Type B pancreatic cell (in vitro differentiated cells): Measurements from ENCODE around the gene ZNF655. TPM values are rescaled to one million over a fixed set of nuclear protein-coding genes. Genes with fewer than 3 reads are reported as not detected.
A peak's percentile ranks its signal among the peaks of the same experiment; 100 is the strongest.

ENCODE experiments used
- DNase-seq: peaks from one replicate; pipeline ENCODE4 v3.0.0; 2021; ENCODE audit warnings: mixed read lengths; ENCODE audit not compliant: unreplicated experiment; ENCODE audit errors: extremely low spot score
- H3K27ac Mint-ChIP-seq: 2 replicates; pipeline ENCODE4 v1.8.0; 2021; ENCODE audit warnings: mild to moderate bottlenecking, mixed read lengths
- H3K27me3 Mint-ChIP-seq: 2 replicates; pipeline ENCODE4 v1.8.0; 2021; ENCODE audit warnings: mixed read lengths
- H3K36me3 Mint-ChIP-seq: 2 replicates; pipeline ENCODE4 v1.8.0; 2021; ENCODE audit warnings: mixed read lengths
- H3K4me1 Mint-ChIP-seq: one replicate; pipeline ENCODE4 v1.8.0; 2021; ENCODE audit warnings: mixed read lengths; ENCODE audit not compliant: unreplicated experiment
- H3K4me3 Mint-ChIP-seq: 2 replicates; pipeline ENCODE4 v1.8.0; 2021; ENCODE audit warnings: mild to moderate bottlenecking, mixed read lengths
- H3K9me3 Mint-ChIP-seq: 2 replicates; pipeline ENCODE4 v1.8.0; 2021; ENCODE audit warnings: mixed read lengths
- total RNA-seq: library from RNA; stranded (reverse); gene quantifications from 2 replicates; pipeline ENCODE4 v1.2.1, GENCODE V29; 2021; ENCODE audit warnings: low replicate concordance
- TF ChIP-seq, protein P1 (sequence below): fragments of 200-600 bp; sonication (generic); conservative IDR thresholded peaks from 2 replicates; pipeline ENCODE4 v1.5.0; 2021; ENCODE audit warnings: antibody characterized with exemption, mild to moderate bottlenecking

Gene ZNF655
- total RNA-seq, 1 donor from 2014 or later = 69.2 TPM

GRCh38 chr7:99601656-99602310, 43.3 kb downstream of the ZNF655 start:
- H3K4me3 Mint-ChIP-seq = no peak overlapping the region
- no peaks in the 10 kb centered on the region for H3K9me3 Mint-ChIP-seq
- H3K4me1 Mint-ChIP-seq = no peaks in the 10 kb centered on the region
- H3K36me3 Mint-ChIP-seq = no peaks in the 10 kb centered on the region
- H3K27me3 Mint-ChIP-seq = peaks cover 15% of the 10 kb centered on the region
- H3K27ac Mint-ChIP-seq = no peak overlapping the region
- TF ChIP-seq, protein P1, sequence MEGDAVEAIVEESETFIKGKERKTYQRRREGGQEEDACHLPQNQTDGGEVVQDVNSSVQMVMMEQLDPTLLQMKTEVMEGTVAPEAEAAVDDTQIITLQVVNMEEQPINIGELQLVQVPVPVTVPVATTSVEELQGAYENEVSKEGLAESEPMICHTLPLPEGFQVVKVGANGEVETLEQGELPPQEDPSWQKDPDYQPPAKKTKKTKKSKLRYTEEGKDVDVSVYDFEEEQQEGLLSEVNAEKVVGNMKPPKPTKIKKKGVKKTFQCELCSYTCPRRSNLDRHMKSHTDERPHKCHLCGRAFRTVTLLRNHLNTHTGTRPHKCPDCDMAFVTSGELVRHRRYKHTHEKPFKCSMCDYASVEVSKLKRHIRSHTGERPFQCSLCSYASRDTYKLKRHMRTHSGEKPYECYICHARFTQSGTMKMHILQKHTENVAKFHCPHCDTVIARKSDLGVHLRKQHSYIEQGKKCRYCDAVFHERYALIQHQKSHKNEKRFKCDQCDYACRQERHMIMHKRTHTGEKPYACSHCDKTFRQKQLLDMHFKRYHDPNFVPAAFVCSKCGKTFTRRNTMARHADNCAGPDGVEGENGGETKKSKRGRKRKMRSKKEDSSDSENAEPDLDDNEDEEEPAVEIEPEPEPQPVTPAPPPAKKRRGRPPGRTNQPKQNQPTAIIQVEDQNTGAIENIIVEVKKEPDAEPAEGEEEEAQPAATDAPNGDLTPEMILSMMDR = no peak
- DNase-seq = peak; percentile 60

GRCh38 chr7:99605527-99605926, 47.1 kb downstream of the ZNF655 start:
- TF ChIP-seq, protein P1 = no peak
- Mint-ChIP-seq H3K27ac (no peak overlapping the region), H3K9me3 (no peaks in the 10 kb centered on the region)

GRCh38 chr7:99606531-99606930, 48.1 kb downstream of the ZNF655 start:
- TF ChIP-seq, protein P1 = no peak
- Mint-ChIP-seq H3K27me3 (peaks cover 12% of the 10 kb centered on the region), H3K4me1 (no peaks in the 10 kb centered on the region), H3K9me3 (no peaks in the 10 kb centered on the region), H3K27ac (no peak overlapping the region), H3K36me3 (no peaks in the 10 kb centered on the region), H3K4me3 (no peak overlapping the region)
- peak; percentile 48 for DNase-seq

More at GRCh38 chr7:99605527-99605926, 47.1 kb downstream of the ZNF655 start:
- no peaks in the 10 kb centered on the region for H3K4me1 Mint-ChIP-seq
- H3K4me3 Mint-ChIP-seq = no peak overlapping the region
- peaks cover 18% of the 10 kb centered on the region for H3K27me3 Mint-ChIP-seq
- DNase-seq = peak; percentile 16
- H3K36me3 Mint-ChIP-seq = no peaks in the 10 kb centered on the region

- Mint-ChIP-seq H3K9me3 (no peaks in the 10 kb centered on the region), H3K27ac (no peak overlapping the region), H3K27me3 (peaks cover 16% of the 10 kb centered on the region), H3K36me3 (no peaks in the 10 kb centered on the region), H3K4me3 (no peak overlapping the region), H3K4me1 (no peaks in the 10 kb centered on the region)
- DNase-seq = peak; percentile 43
- TF ChIP-seq, protein P1 = no peak
These were observed 49.1 kb downstream of the ZNF655 start for GRCh38 chr7:99607548-99607947.

DNA sequence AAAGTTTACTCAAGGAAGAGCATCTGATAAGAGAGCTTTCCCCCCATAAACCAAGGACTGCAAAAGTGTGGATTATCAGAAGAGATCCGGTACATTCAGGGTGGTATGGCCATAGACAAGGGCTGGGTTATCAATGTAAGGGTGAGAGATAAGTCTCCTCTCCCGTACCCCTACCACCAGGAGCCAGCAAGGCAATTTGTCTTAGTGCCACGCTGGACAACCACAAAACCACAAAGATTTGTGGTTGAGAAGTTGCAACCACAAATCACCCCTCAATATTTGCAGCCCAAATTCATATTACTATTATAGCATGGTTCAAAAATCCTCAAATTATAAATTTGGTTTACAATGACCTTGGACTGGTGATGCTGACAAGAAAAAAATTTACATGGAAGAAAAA, 56.1 kb downstream of the ZNF655 start:
- TF ChIP-seq, protein P1 = no peak
- peaks cover 14% of the 10 kb centered on the region for H3K36me3 Mint-ChIP-seq
- no peak for DNase-seq
- H3K27ac Mint-ChIP-seq = no peak overlapping the region
- peaks cover 17% of the 10 kb centered on the region for H3K27me3 Mint-ChIP-seq
- no peaks in the 10 kb centered on the region for H3K9me3 Mint-ChIP-seq
- H3K4me1 Mint-ChIP-seq = peaks cover 27% of the 10 kb centered on the region
- H3K4me3 Mint-ChIP-seq = no peak overlapping the region
